ENCODE results near the gene MAP3K5. TPM values are rescaled to one million over a fixed set of nuclear protein-coding genes. Genes with fewer than 3 reads are reported as not detected.

MAP3K5 gene
- total RNA-seq, 4 donors from 2014 or later: 16.2 to 52.7 (median 34.8) TPM

GRCh38 chr6:136539967-136540652, 252.2 kb downstream of the MAP3K5 start:
- intact Hi-C loops (cut with DNase I; ENCODE audit: low total_unique reads): no loop called here
- DNase-seq: no peak
- no peak overlapping the region for H3K4me3 ChIP-seq
- H3K27me3 ChIP-seq: no peaks in the 10 kb centered on the region
- no peak overlapping the region for H3K27ac ChIP-seq
- in situ Hi-C loops (cut with MboI; ENCODE audit: low pct_ligation_motif_present in 1 of 4, low pct_unique_long_range_greater_than_20kb in 1 of 4, low sequenced_read_pairs in 3 of 4): loop anchor here in 2 of 4 donors (10.0 to 25.0 kb wide), 2 partner anchors 153 to 155 kb away; no protein-coding TSS in a partner anchor
- WGBS, 2 donors (ENCODE audit: low coverage in 1 of 2): 69 to 87% methylated on average over 6 of the region's 6 CpGs
- no peaks in the 10 kb centered on the region for H3K9me3 ChIP-seq
- TF ChIP-seq POLR2AphosphoS5 (IDR thresholded peaks at IDR 0.05) (no peak), EP300 (IDR thresholded peaks at IDR 0.05; ENCODE audit: low read depth) (no peak), POLR2A (IDR thresholded peaks at IDR 0.05) (no peak)
- TF ChIP-seq, protein P1, sequence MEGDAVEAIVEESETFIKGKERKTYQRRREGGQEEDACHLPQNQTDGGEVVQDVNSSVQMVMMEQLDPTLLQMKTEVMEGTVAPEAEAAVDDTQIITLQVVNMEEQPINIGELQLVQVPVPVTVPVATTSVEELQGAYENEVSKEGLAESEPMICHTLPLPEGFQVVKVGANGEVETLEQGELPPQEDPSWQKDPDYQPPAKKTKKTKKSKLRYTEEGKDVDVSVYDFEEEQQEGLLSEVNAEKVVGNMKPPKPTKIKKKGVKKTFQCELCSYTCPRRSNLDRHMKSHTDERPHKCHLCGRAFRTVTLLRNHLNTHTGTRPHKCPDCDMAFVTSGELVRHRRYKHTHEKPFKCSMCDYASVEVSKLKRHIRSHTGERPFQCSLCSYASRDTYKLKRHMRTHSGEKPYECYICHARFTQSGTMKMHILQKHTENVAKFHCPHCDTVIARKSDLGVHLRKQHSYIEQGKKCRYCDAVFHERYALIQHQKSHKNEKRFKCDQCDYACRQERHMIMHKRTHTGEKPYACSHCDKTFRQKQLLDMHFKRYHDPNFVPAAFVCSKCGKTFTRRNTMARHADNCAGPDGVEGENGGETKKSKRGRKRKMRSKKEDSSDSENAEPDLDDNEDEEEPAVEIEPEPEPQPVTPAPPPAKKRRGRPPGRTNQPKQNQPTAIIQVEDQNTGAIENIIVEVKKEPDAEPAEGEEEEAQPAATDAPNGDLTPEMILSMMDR (IDR thresholded peaks at IDR 0.05): no peak
- H3K4me1 ChIP-seq: peaks cover 0 to 3% (median 0%) of the 10 kb centered on the region in 4 donors
- H3K36me3 ChIP-seq: no peaks in the 10 kb centered on the region

DNA sequence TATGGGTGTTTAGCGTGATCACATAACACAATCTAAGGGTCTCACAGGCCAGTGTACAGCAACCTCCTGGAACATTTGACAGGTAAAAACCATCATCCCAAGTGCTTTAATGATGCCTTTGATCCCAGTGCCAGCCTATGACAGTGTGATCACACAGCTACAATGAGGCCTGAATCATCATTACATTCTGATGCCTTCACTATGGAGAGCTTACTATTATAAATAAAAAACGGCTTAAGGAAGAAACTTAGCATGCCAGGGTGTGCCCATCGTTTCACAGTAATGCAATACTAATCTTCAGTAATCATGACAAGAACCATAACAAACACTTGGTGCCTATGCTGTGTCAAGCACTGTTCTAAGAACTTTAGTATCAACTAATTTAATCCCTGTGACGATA, 253.4 kb downstream of the MAP3K5 start:
- in situ Hi-C loops (cut with MboI; ENCODE audit: low pct_ligation_motif_present in 1 of 4, low pct_unique_long_range_greater_than_20kb in 1 of 4, low sequenced_read_pairs in 3 of 4): loop anchor here in 1 of 4 donors (25.0 kb wide), 1 partner anchor 152 kb away; no protein-coding TSS in a partner anchor
- no peak overlapping the region for H3K27ac ChIP-seq
- H3K36me3 ChIP-seq: no peaks in the 10 kb centered on the region
- no peak for DNase-seq
- H3K4me1 ChIP-seq: peaks cover 0 to 3% (median 0%) of the 10 kb centered on the region in 4 donors
- TF ChIP-seq POLR2AphosphoS5 (IDR thresholded peaks at IDR 0.05) (no peak), POLR2A (IDR thresholded peaks at IDR 0.05) (no peak), EP300 (IDR thresholded peaks at IDR 0.05; ENCODE audit: low read depth) (no peak)
- TF ChIP-seq, protein P1 (IDR thresholded peaks at IDR 0.05): no peak
- no peaks in the 10 kb centered on the region for H3K9me3 ChIP-seq
- 64 to 71% methylated on average over 4 of the region's 4 CpGs for WGBS, 2 donors (ENCODE audit: low coverage in 1 of 2)
- intact Hi-C loops (cut with DNase I; ENCODE audit: low total_unique reads): no loop called here
- no peak overlapping the region for H3K4me3 ChIP-seq
- H3K27me3 ChIP-seq: no peaks in the 10 kb centered on the region

DNA sequence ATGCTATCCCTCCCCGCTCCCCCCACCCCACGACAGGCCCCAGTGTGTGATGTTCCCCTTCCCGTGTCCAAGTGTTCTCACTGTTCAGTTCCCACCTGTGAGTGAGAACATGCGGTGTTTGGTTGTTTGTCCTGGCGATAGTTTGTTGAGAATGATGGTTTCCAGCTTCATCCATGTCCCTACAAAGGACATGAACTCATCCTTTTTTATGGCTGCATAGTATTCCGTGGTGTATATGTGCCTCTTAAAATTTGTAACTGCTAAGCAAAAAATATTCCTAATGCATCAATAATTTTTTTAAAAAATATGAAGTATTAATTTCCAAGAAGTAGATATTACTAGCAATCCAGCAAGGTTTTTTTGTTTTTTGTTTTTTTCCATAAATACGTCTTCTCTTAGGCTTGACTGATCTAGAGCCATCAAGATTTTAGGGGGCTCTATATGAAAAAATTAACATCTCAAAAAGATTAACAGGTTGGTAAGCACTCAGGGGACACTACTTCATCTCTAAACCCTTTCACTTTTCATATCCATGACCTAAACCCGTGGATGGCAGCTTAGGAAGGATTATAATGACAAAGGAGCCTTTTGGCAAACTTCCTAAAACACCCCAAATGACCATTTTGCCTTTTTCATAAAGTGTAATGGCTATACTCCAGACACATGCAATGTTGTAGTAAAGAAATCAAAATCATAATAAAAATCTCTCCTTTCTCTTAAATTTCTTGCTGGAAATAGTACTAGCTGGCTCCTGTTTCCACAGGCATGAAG, 256.2 kb downstream of the MAP3K5 start:
- no peak overlapping the region for H3K4me3 ChIP-seq
- DNase-seq: no peak
- H3K9me3 ChIP-seq: no peaks in the 10 kb centered on the region
- no peak overlapping the region for H3K27ac ChIP-seq
- 91% methylated on average over 7 to 8 of the region's 8 CpGs for WGBS, 2 donors (ENCODE audit: low coverage in 1 of 2)
- no peaks in the 10 kb centered on the region for H3K27me3 ChIP-seq
- no peaks in the 10 kb centered on the region for H3K4me1 ChIP-seq
- in situ Hi-C loops (cut with MboI; ENCODE audit: low pct_ligation_motif_present in 1 of 4, low pct_unique_long_range_greater_than_20kb in 1 of 4, low sequenced_read_pairs in 3 of 4): loop anchor here in 1 of 4 donors (25.0 kb wide), 1 partner anchor 149 kb away; no protein-coding TSS in a partner anchor
- intact Hi-C loops (cut with DNase I; ENCODE audit: low total_unique reads): no loop called here
- TF ChIP-seq, protein P1 (IDR thresholded peaks at IDR 0.05): no peak
- TF ChIP-seq EP300 (IDR thresholded peaks at IDR 0.05; ENCODE audit: low read depth): no peak
- TF ChIP-seq POLR2A (IDR thresholded peaks at IDR 0.05): no peak
- no peak for TF ChIP-seq POLR2AphosphoS5 (IDR thresholded peaks at IDR 0.05)
- H3K36me3 ChIP-seq: no peaks in the 10 kb centered on the region

DNA sequence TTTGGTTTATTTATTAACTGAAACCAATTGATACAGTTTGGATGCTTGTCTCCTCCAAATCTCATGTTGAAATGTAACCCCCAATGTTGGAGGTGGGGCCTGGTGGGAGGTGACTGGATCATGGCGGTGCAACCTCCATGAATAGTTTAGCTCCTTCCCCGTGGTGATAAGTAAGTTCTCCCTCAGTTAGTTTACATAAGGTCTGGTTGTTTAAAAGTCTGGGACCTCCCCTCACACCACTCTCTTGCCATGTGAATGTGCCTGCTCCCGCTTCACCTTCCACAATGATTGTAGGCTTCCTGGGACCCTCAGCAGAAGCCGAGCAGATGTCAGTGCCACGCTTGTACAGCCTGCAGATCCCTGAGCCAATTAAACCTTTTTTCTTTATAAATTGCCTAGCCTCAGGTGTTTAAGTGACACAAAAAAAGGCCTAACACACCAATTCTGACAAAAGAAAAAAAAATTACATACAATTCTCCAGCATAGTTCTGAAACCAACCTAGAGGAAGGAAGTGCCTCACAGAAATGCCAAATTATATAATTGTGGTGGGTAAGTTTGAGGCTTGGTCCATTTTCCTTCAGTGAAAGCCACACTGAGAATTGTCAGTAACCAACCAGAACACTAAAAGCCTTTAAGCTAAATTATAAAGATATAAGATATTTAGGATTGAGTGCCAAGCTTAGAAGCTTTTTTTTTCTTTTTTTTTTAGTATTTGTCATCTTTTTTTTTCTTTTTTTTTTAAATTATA, 257.1 kb downstream of the MAP3K5 start:
- H3K9me3 ChIP-seq: no peaks in the 10 kb centered on the region
- H3K36me3 ChIP-seq: no peaks in the 10 kb centered on the region
- TF ChIP-seq POLR2A (IDR thresholded peaks at IDR 0.05) (no peak), POLR2AphosphoS5 (IDR thresholded peaks at IDR 0.05) (no peak), EP300 (IDR thresholded peaks at IDR 0.05; ENCODE audit: low read depth) (no peak)
- TF ChIP-seq, protein P1 (IDR thresholded peaks at IDR 0.05): no peak
- intact Hi-C loops (cut with DNase I; ENCODE audit: low total_unique reads) (no loop called here), in situ Hi-C loops (cut with MboI; ENCODE audit: low pct_ligation_motif_present in 1 of 4, low pct_unique_long_range_greater_than_20kb in 1 of 4, low sequenced_read_pairs in 3 of 4) (loop anchor here in 1 of 4 donors (25.0 kb wide), 1 partner anchor 148 kb away; no protein-coding TSS in a partner anchor)
- H3K27me3 ChIP-seq: no peaks in the 10 kb centered on the region
- 71 to 88% methylated on average over 4 to 5 of the region's 5 CpGs for WGBS, 2 donors (ENCODE audit: low coverage in 1 of 2)
- no peak for DNase-seq
- no peak overlapping the region for H3K4me3 ChIP-seq
- H3K27ac ChIP-seq: no peak overlapping the region
- H3K4me1 ChIP-seq: no peaks in the 10 kb centered on the region
